ENCODE measurements around the gene RFXAP.

DNA sequence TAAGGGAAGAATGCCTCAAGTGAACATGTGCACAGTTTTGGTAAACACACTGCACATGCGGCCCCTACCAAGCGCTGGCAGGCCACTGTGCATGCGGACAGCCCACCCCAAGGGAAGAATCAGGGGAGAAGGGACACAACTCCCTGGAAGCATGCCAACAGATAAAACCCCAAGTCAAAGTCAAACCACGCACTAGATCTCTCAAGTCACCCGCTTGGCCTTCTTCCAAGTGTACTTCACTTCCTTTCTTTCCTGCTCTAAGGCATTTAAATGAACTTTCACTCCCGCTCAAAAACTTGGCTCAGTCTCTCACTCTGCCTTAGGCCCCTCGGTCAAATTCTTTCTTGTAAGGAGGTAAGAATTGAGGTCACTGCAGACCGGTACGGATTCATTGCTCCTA is 4.6 kb upstream of the RFXAP start:
- TF ChIP-seq POLR2AphosphoS5 (IDR thresholded peaks at IDR 0.05; ENCODE audit: borderline replicate concordance, low read depth, low read length), result no peak
- no peak for TF ChIP-seq EZH2 (IDR thresholded peaks at IDR 0.05)
